ENCODE data around the gene ZNRF3. TPM values are rescaled to one million over a fixed set of nuclear protein-coding genes. Genes with fewer than 3 reads are reported as not detected.

ZNRF3 gene
- polyA plus RNA-seq, 1 of the 3 experiments (the other 2 are of a cell fraction): 4.2 TPM

- no peak for DNase-seq
- no peak overlapping the region for H3K27ac ChIP-seq (ENCODE audit: low read depth in 2 of 2, low read length in 1 of 2)
- H3K4me1 ChIP-seq (ENCODE audit: control insufficient read depth in 1 of 2, insufficient read depth in 2 of 2, low read depth in 1 of 2, low read length in 1 of 2): peaks cover 0 to 5% of the 10 kb centered on the region in 2 experiments; a peak in 1 of 4 replicates
- ChIA-PET POLR2A (interaction anchor here (0.6 kb wide), 1 partner anchor 15 kb away, joined by 7 read pairs; no protein-coding TSS in a partner anchor), CTCF (no interaction called here)
- H3K79me2 ChIP-seq (ENCODE audit: insufficient read depth): peaks cover 36% of the 10 kb centered on the region
- H3F3A ChIP-seq (replicated peaks; ENCODE audit: insufficient read depth): no peaks in the 10 kb centered on the region
- H3K36me3 ChIP-seq (replicated peaks in 1 of 2; ENCODE audit: control insufficient read depth in 1 of 2, insufficient read depth in 2 of 2, low read length in 1 of 2): no peaks in the 10 kb centered on the region
- H3K9me3 ChIP-seq: no peaks in the 10 kb centered on the region
- no peaks in the 10 kb centered on the region for H3K9me2 ChIP-seq
- 92% methylated on average over 4 of the region's 4 CpGs for WGBS (ENCODE audit: low lambda C conversion rate)
- TF ChIP-seq TEAD4 (IDR thresholded peaks at IDR 0.05; ENCODE audit: borderline replicate concordance, insufficient read depth): no peak
- TF ChIP-seq RXRA (IDR thresholded peaks at IDR 0.05; ENCODE audit: borderline replicate concordance, low read depth): no peak
- no peak for TF ChIP-seq JUND (IDR thresholded peaks at IDR 0.05)
- no peak for TF ChIP-seq CHD2 (IDR thresholded peaks at IDR 0.05; ENCODE audit: low read length, partially characterized antibody)
- no peak for TF ChIP-seq POLR2AphosphoS5 (IDR thresholded peaks at IDR 0.05; ENCODE audit: low read depth, low read length)
- no peak for TF ChIP-seq FOXJ3 (CRISPR knock-in tag; IDR thresholded peaks at IDR 0.05)
- TF ChIP-seq TCF12 (IDR thresholded peaks at IDR 0.05): no peak
- no peak for TF ChIP-seq FOXM1 (IDR thresholded peaks at IDR 0.05; ENCODE audit: low read depth)
- TF ChIP-seq, protein P1, sequence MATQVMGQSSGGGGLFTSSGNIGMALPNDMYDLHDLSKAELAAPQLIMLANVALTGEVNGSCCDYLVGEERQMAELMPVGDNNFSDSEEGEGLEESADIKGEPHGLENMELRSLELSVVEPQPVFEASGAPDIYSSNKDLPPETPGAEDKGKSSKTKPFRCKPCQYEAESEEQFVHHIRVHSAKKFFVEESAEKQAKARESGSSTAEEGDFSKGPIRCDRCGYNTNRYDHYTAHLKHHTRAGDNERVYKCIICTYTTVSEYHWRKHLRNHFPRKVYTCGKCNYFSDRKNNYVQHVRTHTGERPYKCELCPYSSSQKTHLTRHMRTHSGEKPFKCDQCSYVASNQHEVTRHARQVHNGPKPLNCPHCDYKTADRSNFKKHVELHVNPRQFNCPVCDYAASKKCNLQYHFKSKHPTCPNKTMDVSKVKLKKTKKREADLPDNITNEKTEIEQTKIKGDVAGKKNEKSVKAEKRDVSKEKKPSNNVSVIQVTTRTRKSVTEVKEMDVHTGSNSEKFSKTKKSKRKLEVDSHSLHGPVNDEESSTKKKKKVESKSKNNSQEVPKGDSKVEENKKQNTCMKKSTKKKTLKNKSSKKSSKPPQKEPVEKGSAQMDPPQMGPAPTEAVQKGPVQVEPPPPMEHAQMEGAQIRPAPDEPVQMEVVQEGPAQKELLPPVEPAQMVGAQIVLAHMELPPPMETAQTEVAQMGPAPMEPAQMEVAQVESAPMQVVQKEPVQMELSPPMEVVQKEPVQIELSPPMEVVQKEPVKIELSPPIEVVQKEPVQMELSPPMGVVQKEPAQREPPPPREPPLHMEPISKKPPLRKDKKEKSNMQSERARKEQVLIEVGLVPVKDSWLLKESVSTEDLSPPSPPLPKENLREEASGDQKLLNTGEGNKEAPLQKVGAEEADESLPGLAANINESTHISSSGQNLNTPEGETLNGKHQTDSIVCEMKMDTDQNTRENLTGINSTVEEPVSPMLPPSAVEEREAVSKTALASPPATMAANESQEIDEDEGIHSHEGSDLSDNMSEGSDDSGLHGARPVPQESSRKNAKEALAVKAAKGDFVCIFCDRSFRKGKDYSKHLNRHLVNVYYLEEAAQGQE (IDR thresholded peaks at IDR 0.05; ENCODE audit: low read depth, low read length): no peak
- TF ChIP-seq USF2 (IDR thresholded peaks at IDR 0.05; ENCODE audit: borderline replicate concordance, low read depth, low read length): no peak
- no peak for TF ChIP-seq MXI1 (IDR thresholded peaks at IDR 0.05; ENCODE audit: low read depth, low read length)
- TF ChIP-seq, protein P2, sequence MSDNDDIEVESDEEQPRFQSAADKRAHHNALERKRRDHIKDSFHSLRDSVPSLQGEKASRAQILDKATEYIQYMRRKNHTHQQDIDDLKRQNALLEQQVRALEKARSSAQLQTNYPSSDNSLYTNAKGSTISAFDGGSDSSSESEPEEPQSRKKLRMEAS (IDR thresholded peaks at IDR 0.05; ENCODE audit: low read depth): no peak
- no peak for TF ChIP-seq GATA2 (CRISPR knock-in tag; IDR thresholded peaks at IDR 0.05)
- TF ChIP-seq TAF1 (IDR thresholded peaks at IDR 0.05; ENCODE audit: borderline replicate concordance, low read depth, low read length): no peak
- no peak for TF ChIP-seq SIN3A (IDR thresholded peaks at IDR 0.05; ENCODE audit: borderline replicate concordance, low read depth, low read length)
- no peak for TF ChIP-seq ZBTB33 (IDR thresholded peaks at IDR 0.05; ENCODE audit: borderline replicate concordance, low read depth)
- TF ChIP-seq MEF2A (IDR thresholded peaks at IDR 0.05; ENCODE audit: borderline replicate concordance, low read depth): no peak
- no peak for TF ChIP-seq ELF1 (IDR thresholded peaks at IDR 0.05)
- H3K4me3 ChIP-seq (ENCODE audit: low read depth in 2 of 2, low read length in 1 of 2): no peak overlapping the region
- H2AFZ ChIP-seq (ENCODE audit: low read depth): no peak overlapping the region
- no peak overlapping the region for H3K4me2 ChIP-seq
- H4K20me1 ChIP-seq (ENCODE audit: insufficient read depth): peaks cover 34% of the 10 kb centered on the region; the same call in 1 of the 2 replicates
- H3K27me3 ChIP-seq (ENCODE audit: insufficient read depth): no peaks in the 10 kb centered on the region
- H3K9ac ChIP-seq: no peak overlapping the region
Measured at GRCh38 chr22:28930357-28931007, 47.1 kb downstream of the ZNRF3 start.

Measured in SK-N-SH (cell line).